H4 (cell line): ENCODE results near the gene PLPP3. TPM values are rescaled to one million over a fixed set of nuclear protein-coding genes. Genes with fewer than 3 reads are reported as not detected.

Source experiments
- DNase-seq: peaks from one replicate; pipeline ENCODE4 v3.0.0-alpha.2; 2015; ENCODE audit warnings: low spot score
- total RNA-seq: library from RNA; depleted of rRNA; stranded (reverse); fragments of >200 nt; shearing (Covaris generic); gene quantifications from 2 replicates; pipeline ENCODE4 v1.2.3, GENCODE V29; 2014

The PLPP3 gene
- total RNA-seq, 1 experiment from 2014 or later, result 7.9 TPM

- no peak for DNase-seq
Observed at GRCh38 chr1:56522680-56523079, 56.7 kb downstream of the PLPP3 start.

GRCh38 chr1:56520016-56520601 lies 59.3 kb downstream of the PLPP3 start:
- DNase-seq, result no peak

- no peak for DNase-seq
Observed at GRCh38 chr1:56517404-56518130, 61.8 kb downstream of the PLPP3 start.

GRCh38 chr1:56516539-56517252 lies 62.7 kb downstream of the PLPP3 start:
- DNase-seq, result peak; percentile 27

GRCh38 chr1:56515898-56516538 lies 63.3 kb downstream of the PLPP3 start:
- no peak for DNase-seq

DNA sequence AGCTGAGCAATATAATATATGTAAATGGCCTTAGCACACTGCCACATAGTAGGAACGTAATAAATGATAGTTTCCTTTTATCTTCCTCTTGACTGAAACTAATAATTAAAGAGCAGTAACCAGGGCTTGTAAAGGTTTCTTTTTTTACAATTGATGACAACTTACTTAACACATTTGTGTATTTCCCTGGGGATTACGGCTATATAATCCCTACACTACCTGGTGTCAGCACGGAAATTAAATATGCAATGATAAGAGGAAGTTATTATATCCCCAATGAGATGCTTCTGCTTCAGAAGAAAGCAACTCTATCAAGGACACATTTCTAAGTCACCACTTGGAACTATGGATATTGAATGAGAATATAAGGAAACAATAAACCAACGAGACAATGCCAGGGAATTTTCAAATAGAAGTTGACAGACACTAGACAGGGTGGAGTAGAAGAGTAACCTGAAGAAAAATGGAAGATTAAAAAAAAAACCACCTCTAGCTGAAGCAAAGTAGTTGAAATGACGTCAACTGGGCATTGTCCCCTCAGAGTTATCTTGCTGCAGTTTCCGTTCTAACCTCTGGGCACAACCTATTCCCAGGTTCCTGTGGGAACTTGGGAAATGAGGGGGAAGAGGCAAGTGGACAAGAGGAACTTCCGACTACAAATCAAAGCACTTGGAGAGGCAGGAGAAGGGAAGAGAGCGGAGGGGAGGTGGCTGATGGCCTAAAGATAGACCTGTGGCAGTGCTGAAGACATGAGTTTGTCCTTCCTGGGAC lies 66.5 kb downstream of the PLPP3 start:
- DNase-seq, result no peak

DNA sequence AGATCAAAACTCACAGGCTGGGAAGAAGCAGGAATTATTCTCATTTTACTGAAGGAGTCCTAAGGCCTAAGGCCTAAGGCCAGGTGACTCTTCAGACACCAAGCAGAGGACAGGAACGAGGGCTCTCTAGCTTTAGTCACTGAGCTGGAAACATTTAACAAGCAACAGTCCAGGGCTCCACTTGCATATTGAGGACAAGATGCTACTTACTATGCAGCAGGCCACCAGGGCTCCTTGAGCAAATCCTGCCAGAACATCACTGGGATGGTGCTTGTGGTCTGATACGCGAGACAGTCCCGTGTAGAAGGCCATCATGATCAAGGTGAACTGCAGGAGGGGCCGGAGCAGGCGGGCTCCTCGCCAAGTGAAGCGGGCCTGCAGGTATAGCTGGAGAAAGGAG lies 67.6 kb downstream of the PLPP3 start:
- DNase-seq, result no peak

GRCh38 chr1:56511364-56511763 lies 68.0 kb downstream of the PLPP3 start:
- DNase-seq, result no peak

DNA sequence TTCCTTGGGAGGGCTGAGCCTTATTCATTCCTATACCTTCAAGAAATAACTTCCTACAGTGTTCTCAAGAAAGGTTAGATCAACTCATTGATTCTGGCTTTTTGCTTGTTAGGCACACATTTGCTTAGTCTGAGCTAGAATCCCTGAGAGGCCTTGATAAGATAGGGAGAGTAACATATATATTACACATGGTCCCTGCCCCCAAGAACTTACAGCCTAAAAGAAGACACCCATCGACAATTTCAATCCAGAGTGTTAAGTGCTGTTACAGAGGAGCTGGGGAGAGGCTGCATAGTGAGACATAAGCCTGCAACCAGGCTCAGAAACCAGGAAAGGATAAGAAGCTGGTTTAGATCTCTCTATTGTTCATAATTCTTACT lies 68.7 kb downstream of the PLPP3 start:
- DNase-seq, result no peak

DNA sequence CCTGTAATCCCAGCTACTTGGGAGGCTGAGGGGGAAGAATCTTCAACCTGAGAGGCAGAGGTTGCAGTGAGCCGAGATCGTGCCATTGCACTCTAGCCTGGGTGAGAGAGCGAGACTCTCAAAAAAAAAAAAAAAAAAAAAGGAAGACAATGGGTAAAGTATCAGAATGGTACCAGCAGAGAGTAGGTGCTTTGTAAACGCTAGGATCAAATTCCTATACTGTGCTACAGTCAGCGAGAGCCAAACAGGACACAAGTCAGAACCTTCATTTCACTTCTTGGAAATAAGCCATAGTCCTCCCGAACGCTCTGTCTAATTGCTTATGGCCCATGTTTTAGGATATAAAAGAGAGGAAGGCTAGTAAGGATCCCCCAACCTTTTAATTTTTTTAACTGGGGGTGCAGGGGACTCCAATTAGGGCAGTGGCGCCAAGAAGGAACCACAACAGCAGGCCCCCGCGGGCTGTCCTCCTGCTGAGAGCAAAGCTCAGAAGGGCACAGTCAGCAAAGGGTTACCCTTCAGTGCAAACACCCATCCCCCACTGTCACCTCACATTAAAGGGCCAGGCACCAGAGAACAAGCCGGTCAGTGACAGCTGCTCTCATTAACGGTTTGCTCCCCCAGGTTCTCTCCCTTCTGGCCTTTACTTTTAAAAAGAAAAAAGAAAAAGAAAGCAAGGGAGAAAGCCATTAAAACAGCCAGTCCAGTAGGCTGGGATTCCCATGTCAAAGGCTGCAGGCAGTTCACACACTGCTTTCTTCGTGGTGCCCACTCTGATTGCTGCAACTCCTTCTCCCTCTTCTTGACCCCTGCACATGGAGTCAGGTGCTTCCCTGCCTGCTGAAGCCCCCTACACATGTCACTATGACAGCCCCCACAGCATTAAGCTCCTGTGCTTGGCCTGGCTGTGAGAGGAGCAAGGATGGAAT lies 69.4 kb downstream of the PLPP3 start:
- DNase-seq, result no peak

- peak; percentile 21 for DNase-seq
Observed at GRCh38 chr1:56508523-56508983, 70.8 kb downstream of the PLPP3 start.

DNA sequence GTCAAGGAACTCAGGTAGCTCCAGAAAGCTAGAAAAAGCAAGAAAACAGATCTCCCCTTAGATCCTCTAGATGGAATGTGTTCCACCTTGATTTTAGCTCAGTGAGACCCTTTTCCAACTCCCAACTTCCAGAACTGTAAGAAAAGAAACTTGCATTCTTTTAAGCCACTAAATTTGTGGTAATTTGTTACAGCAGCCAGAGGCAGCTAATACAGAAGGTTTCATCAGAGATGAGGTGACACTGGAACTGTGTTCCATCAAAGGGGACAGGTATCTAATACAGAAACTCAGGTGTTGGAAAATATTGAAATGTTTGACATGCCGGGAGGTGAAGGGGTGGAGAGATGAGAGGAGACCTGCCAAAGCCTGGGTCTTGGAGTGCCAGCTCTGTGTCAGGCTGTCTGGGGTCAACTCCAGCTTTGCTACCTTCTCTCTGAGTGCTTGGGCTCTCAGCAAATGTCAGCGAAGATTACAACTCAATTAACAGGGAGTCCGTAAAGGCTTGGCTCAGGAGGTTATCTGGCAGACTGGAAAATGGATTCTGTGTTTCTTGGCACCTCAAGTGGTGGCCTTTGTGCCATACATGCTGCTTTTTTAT lies 71.3 kb downstream of the PLPP3 start:
- no peak for DNase-seq

- no peak for DNase-seq
Observed at GRCh38 chr1:56506951-56507491, 72.3 kb downstream of the PLPP3 start.

GRCh38 chr1:56505792-56506743 lies 73.3 kb downstream of the PLPP3 start:
- DNase-seq, result no peak

GRCh38 chr1:56502700-56503245 lies 76.6 kb downstream of the PLPP3 start:
- DNase-seq, result no peak

- DNase-seq, result no peak
Observed at GRCh38 chr1:56501888-56502287, 77.5 kb downstream of the PLPP3 start.

DNA sequence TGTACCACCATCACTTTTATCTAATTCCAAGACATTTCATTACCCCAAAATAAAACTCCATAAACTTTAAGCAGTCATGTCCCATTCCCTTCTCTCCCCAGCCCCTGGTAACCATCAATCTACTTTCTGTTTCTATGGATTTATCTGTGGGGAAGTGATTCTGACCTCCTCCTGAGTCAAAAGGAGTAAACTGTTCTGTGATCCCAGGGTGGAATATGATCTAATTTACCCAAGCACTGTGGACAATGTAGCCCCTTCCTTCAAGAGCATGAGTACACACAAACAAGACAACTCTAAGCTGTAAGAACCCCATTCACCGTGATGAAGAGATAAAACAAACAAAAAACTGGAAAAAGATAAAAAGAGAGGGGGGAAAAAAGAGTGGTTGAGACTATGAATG lies 77.9 kb downstream of the PLPP3 start:
- no peak for DNase-seq
